HG02840 (cell line): ENCODE measurements around the gene CAPN9.
"Not testable (repeated sequence)": the region's sequence is repeated elsewhere in the genome, so short reads cannot be mapped to it uniquely, and the experiment has no call there.

ENCODE experiments used
- ATAC-seq: cut with Tn5 transposase; IDR thresholded peaks from one replicate; pipeline ENCODE4 v1.9.1; 2021; ENCODE audit warnings: mild to moderate bottlenecking, moderate library complexity, moderate number of reproducible peaks; ENCODE audit not compliant: unreplicated experiment, low FRiP score

CAPN9 gene

GRCh38 chr1:230767859-230768612 is 20.8 kb downstream of the CAPN9 start:
- ATAC-seq, result not testable (repeated sequence)

GRCh38 chr1:230768903-230769570 is 21.8 kb downstream of the CAPN9 start:
- ATAC-seq, result no peak

- ATAC-seq, result no peak
Observed at GRCh38 chr1:230770317-230770716, 23.1 kb downstream of the CAPN9 start.

GRCh38 chr1:230771773-230772354 is 24.7 kb downstream of the CAPN9 start:
- ATAC-seq, result no peak

DNA sequence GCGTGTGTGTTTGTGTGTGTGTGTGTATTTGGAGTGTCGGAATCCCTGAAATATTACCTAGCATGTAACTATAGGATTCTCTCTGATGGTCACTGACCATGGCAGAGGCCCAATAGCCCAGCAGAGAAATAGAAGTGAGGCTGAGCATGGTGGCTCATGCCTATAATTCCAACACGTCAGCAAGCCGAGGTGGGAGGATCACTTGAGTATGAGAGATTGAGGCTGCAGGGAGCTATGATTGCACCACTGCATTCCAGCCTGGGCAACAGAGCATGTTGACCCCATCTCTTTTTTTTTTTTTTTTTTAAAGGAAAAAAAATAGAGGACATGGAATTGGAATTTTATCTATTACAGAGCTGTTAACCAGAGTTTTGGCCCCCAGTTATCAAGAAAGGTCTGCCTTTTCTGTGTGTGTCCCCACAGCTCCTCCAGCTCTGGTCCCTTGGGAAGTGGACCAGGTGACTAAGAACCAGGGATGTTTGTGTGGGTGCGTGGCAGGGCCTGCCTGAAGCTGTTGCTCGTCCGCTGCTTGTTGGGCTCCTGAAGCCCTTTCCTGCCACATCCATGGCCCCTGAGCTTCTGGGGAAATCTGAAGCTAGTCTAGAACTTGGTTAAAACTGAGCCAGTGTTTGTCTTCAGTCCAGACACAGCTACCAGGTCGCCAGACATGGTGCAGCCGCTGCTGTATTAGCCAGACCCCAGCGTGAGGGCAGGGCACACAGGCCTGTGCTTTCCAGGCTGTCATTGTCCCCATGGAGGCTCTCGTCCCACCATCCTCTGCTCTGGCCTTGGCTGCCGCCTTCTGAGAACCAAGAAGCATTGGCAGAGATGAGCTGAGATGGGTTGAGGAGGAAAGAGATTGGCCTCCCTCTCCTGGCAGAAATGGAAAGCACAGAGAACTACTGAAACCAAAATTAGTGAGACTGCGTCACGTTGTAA is 25.5 kb downstream of the CAPN9 start:
- ATAC-seq, result no peak

DNA sequence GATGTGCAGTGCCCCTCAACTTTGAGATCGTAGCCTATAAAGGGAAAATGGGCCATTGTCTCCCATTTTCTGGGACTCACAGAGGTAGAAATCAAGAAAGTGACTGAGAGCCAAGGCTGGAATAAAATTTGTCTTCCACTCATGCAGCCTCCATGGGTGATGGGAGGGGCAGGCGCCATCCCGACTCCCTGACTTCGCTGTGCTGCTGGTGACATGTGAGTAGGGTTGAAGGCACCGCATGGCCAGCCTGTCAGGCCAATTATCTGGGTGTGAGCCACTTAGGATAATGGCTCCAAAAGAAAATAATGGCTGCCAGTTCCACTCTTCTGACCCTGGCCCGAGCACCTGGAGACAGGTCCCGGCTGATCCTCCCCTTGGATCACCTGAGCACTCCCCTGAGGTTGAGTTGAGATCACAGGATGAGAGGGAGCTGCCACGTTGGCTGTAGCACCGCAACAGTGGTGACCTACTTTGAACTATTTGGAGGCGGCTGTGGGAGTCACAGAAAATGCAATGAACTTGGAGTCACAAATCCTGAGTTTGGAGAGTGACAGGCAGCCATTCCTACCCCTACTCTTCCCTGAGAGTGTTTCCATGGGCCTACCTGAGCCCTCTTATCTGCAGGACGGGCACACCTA is 26.3 kb downstream of the CAPN9 start:
- ATAC-seq, result no peak

DNA sequence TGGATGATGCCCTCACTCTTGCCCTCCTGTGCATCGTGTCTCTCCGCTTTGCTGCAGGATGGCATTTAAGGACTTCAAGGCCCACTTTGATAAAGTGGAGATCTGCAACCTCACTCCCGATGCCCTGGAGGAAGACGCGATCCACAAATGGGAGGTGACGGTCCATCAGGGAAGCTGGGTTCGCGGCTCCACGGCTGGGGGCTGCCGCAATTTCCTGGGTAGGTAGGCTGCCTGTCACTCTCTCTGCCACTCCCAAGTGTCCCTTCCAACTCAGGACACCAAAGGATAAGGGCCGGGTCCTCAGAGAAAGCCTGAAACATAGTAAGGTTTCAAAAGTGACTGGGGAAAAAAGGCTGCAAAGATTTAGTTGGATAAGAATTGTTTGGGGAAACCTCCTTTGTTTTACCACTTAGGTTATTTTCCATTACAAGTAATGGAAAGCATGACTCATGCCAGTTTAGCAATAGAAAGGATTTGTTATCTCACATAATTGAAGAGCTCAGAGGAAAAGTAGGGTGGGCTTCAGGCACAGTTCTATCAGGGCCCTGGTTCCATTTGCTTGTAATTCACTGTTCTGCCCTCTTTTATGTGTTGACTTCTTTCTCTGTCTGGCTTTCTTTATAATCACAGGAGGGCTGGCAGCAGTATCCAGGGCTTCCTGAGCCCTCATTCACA is 31.9 kb downstream of the CAPN9 start:
- ATAC-seq, result no peak

DNA sequence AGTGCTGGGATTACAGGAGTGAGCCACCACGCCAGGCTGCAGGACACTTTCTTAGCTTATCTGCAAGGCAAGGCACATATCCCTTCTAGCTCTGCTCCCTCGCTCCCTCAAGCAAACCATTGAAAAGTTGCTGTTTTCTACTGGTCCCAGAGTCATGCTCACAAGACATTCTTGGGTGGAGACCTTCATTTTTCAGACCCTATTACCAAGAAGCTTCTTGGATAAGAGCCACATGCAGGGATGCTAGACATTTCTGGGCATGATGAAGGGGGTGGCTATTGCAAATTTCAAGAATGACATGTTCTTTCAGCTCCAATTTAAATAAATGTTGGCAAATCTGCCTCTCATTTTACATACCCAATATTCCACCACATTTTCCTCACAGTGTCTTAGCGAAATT is 33.9 kb downstream of the CAPN9 start:
- ATAC-seq, result no peak

- ATAC-seq, result no peak
Observed at GRCh38 chr1:230781594-230781993, 34.4 kb downstream of the CAPN9 start.

GRCh38 chr1:230784163-230784562 is 37.0 kb downstream of the CAPN9 start:
- ATAC-seq, result no peak

- no peak for ATAC-seq
Observed at GRCh38 chr1:230785636-230786384, 38.6 kb downstream of the CAPN9 start.

GRCh38 chr1:230786385-230786753 is 39.2 kb downstream of the CAPN9 start:
- no peak for ATAC-seq

DNA sequence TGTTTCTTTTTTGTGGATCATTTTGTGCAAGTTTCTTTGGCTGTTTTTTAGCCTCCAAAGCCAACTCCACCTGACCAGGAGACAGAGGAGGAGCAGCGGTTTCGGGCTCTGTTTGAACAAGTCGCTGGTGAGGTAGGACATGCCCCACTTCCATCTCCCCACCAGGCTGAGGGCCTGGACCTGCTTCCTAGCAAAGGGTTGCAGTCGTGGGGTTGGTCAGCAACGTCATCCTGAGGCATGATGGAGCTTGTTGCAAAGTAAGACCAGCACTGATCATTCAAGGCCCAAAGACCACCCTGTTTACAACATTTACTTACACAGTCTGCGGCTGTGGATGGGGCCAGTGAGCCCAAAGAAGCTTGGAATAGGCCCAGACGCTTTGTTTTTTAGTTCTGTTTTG is 40.3 kb downstream of the CAPN9 start:
- no peak for ATAC-seq

- ATAC-seq, result no peak
Observed at GRCh38 chr1:230788561-230789275, 41.5 kb downstream of the CAPN9 start.

- no peak for ATAC-seq
Observed at GRCh38 chr1:230790026-230790425, 42.8 kb downstream of the CAPN9 start.

DNA sequence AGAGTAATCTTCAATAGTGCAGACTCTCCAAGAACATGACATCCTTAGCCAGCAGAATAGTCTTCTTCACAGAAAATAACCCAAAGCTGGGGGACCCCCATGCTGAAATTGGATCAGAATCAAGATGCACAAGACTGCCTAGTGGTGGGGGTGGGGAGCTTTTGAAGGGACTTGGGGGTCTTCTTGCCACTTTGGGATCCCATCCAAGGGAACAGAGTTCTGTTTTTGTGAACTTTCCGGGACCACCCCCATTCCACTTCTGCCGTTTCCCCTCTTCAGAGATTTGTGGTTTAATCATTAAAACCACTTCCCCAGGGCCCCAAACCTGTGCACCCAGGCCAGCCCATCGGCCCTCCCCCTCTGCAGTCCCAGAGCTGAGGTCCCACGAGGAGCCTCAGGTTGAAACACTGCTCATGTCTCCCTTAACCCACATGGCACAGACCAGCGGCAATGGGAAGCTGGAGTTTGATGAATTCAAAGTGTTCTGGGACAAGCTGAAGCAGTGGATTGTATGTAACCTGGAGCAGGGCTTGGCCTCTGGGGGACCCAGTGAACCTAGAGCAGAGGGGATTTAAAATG is 44.9 kb downstream of the CAPN9 start:
- ATAC-seq, result no peak

GRCh38 chr1:230792691-230793462 is 45.7 kb downstream of the CAPN9 start:
- ATAC-seq, result no peak

DNA sequence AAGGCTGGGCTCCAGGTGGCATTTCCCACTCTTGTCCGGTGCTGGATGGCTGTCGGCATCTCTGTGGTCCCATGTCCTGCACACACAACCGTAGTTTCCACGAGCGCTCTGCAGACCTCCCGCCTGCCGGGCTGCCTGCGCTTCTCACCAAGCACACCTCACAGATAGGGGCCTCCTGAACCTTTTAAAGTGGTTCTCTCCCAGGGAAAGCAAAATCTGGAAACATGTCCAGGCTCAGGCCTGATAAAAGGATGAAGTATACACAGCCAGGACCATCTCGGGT is 46.2 kb downstream of the CAPN9 start:
- ATAC-seq, result no peak
